Keratinocyte (primary cell): ENCODE data around the gene RFPL4AL1. TPM values are rescaled to one million over a fixed set of nuclear protein-coding genes. Genes with fewer than 3 reads are reported as not detected.
"Not testable (repeated sequence)": the region's sequence is repeated elsewhere in the genome, so short reads cannot be mapped to it uniquely, and the experiment has no call there.

Experiments used
- DNase-seq: peaks from one replicate; pipeline ENCODE4 v3.0.0-alpha.2; 2011; ENCODE audit warnings: low read depth, missing footprints, low spot score
- FAIRE-seq: peaks from 2 replicates; lab custom pipeline; 2011; peaks lifted over from hg19 to GRCh38; lab: Jason Lieb, UNC
- H2AFZ ChIP-seq: 2 replicates; pipeline ENCODE4 v1.6.0; 2012; ENCODE audit warnings: low read length, control low read depth, inconsistent platforms; ENCODE audit not compliant: control insufficient read depth
- H3K27ac ChIP-seq: 2 replicates; pipeline ENCODE4 v1.5.1; 2011; ENCODE audit warnings: low read length; ENCODE audit not compliant: control insufficient read depth, insufficient read depth
- H3K27me3 ChIP-seq: 3 replicates; pipeline ENCODE4 v1.6.0; 2011; ENCODE audit warnings: low read length; ENCODE audit not compliant: control insufficient read depth, insufficient read depth; ENCODE audit errors: extremely low read depth
- H3K36me3 ChIP-seq, 2 experiments: 2 replicates in 1 of 2; 3 replicates in 1 of 2; pipeline ENCODE4 v1.5.1; 2011; ENCODE audit warnings: low read length in 2 of 2, mild to moderate bottlenecking in 1 of 2; ENCODE audit not compliant: control insufficient read depth in 2 of 2, insufficient read depth in 2 of 2; ENCODE audit errors: extremely low read depth in 1 of 2
- H3K4me1 ChIP-seq: 3 replicates; pipeline ENCODE4 v1.5.1; 2011; ENCODE audit warnings: low read length; ENCODE audit not compliant: control insufficient read depth, insufficient read depth; ENCODE audit errors: extremely low read depth
- H3K4me2 ChIP-seq: 3 replicates; pipeline ENCODE4 v1.6.0; 2011; ENCODE audit warnings: low read depth, low read length; ENCODE audit not compliant: control insufficient read depth, insufficient read depth; ENCODE audit errors: extremely low read depth
- H3K4me3 ChIP-seq, 3 experiments: fragments of 200-600 bp in 1 of 3; sonication (generic) in 1 of 3; 2 replicates in 2 of 3; 3 replicates in 1 of 3; pipeline ENCODE4 v1.5.1; 2011 to 2016; ENCODE audit warnings: low read length in 3 of 3, mild to moderate bottlenecking in 3 of 3, control low read depth in 2 of 3, inconsistent platforms in 1 of 3, low read depth in 1 of 3, mixed read lengths in 1 of 3, mixed run types in 1 of 3, moderate library complexity in 1 of 3; ENCODE audit not compliant: control insufficient read depth in 2 of 3, insufficient read depth in 2 of 3; ENCODE audit errors: extremely low read depth in 1 of 3
- H3K79me2 ChIP-seq: 2 replicates; pipeline ENCODE4 v1.6.0; 2012; ENCODE audit warnings: low read length; ENCODE audit not compliant: control insufficient read depth, insufficient read depth
- H3K9ac ChIP-seq: 3 replicates; pipeline ENCODE4 v1.6.0; 2011; ENCODE audit warnings: low read length; ENCODE audit not compliant: control insufficient read depth, insufficient read depth; ENCODE audit errors: extremely low read depth
- H3K9me1 ChIP-seq: 3 replicates; pipeline ENCODE4 v1.6.0; 2011; ENCODE audit warnings: low read length; ENCODE audit not compliant: control insufficient read depth, insufficient read depth; ENCODE audit errors: extremely low read depth
- H3K9me3 ChIP-seq: 2 replicates; pipeline ENCODE4 v1.5.1; 2012; ENCODE audit warnings: low read depth, low read length; ENCODE audit not compliant: control insufficient read depth
- H4K20me1 ChIP-seq: 3 replicates; pipeline ENCODE4 v1.6.0; 2011; ENCODE audit warnings: low read length; ENCODE audit not compliant: control insufficient read depth, insufficient read depth; ENCODE audit errors: extremely low read depth
- EZH2 ChIP-seq: IDR thresholded peaks from one replicate; pipeline ENCODE4 v1.6.1; 2012; ENCODE audit warnings: inconsistent platforms, mild to moderate bottlenecking, low read length, moderate library complexity
- dilution Hi-C: fragments of 300-500 bp; cut with MboI; formaldehyde crosslinking; loops from one replicate; pipeline ENCODE4 v1.7.0; 2020; ENCODE audit warnings: low sequenced_read_pairs; ENCODE audit not compliant: extremely low pct_ligation_motif_present
- polyA plus RNA-seq, 5 experiments: library from polyadenylated mRNA; depleted of rRNA in 3 of 5; stranded (reverse) in 3 of 5; stranded (forward) in 1 of 5; unstranded in 1 of 5; fragments of >200 nt; gene quantifications; 1 replicate in 1 of 5; 2 replicates in 3 of 5; 3 replicates in 1 of 5; pipeline versions ENCODE4 v1.2.1 to v1.2.3, GENCODE V29; 2011 to 2012; ENCODE audit warnings: missing spikeins in 2 of 5, low read depth in 1 of 5, low replicate concordance in 1 of 5
- TF ChIP-seq, protein P1 (sequence below), 3 experiments: IDR thresholded peaks in 1 of 3; conservative IDR thresholded peaks in 1 of 3; optimal IDR thresholded peaks in 1 of 3; 2 replicates in 2 of 3; 3 replicates in 1 of 3; pipeline versions ENCODE3 to v1.5.1; 2011; ENCODE audit warnings: low read length in 3 of 3, mild to moderate bottlenecking in 3 of 3, moderate library complexity in 2 of 3, control low read depth in 1 of 3, inconsistent platforms in 1 of 3; ENCODE audit not compliant: insufficient read depth in 2 of 3; ENCODE audit errors: extremely low read depth in 1 of 3

RFPL4AL1 gene
- polyA plus RNA-seq, 1 donor (not counting 4 experiments of a cell fraction or from before 2014, with no cell fraction given): not detected

DNA sequence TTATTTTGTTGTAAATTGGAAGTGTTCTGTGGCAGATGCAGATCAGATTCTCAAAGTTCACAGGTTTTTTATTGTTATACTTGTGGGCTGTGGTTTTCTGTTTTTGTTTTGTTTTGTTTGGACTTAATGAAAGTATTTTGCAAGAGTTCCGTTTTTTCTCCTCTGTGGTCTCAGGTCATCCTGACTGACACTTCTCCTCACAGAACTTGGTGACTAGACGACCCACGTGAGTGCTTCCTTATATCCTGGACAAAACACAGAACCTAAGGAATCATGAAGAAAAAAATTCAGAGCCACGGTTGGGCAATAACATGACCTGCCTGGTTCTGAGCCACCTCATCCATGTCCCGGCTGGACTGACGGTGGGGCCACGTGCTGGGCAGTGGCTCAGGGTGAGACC lies 2.5 kb upstream of the RFPL4AL1 start:
- no peak for DNase-seq
- Histone ChIP-seq H3K36me3 (no peaks in the 10 kb centered on the region), H3K79me2 (no peaks in the 10 kb centered on the region), H3K4me3 (no peak overlapping the region), H3K27me3 (no peaks in the 10 kb centered on the region), H3K9me3 (peaks cover 2% of the 10 kb centered on the region), H3K9ac (no peak overlapping the region), H3K4me2 (no peak overlapping the region), H3K9me1 (no peaks in the 10 kb centered on the region), H4K20me1 (no peaks in the 10 kb centered on the region), H3K4me1 (no peaks in the 10 kb centered on the region), H2AFZ (no peak overlapping the region), H3K27ac (no peak overlapping the region)
- TF ChIP-seq, protein P1, sequence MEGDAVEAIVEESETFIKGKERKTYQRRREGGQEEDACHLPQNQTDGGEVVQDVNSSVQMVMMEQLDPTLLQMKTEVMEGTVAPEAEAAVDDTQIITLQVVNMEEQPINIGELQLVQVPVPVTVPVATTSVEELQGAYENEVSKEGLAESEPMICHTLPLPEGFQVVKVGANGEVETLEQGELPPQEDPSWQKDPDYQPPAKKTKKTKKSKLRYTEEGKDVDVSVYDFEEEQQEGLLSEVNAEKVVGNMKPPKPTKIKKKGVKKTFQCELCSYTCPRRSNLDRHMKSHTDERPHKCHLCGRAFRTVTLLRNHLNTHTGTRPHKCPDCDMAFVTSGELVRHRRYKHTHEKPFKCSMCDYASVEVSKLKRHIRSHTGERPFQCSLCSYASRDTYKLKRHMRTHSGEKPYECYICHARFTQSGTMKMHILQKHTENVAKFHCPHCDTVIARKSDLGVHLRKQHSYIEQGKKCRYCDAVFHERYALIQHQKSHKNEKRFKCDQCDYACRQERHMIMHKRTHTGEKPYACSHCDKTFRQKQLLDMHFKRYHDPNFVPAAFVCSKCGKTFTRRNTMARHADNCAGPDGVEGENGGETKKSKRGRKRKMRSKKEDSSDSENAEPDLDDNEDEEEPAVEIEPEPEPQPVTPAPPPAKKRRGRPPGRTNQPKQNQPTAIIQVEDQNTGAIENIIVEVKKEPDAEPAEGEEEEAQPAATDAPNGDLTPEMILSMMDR (optimal IDR thresholded peaks at IDR 0.05 in 1 of 3, IDR thresholded peaks at IDR 0.05 in 1 of 3, conservative IDR thresholded peaks at IDR 0.05 in 1 of 3; ENCODE audit: extremely low read depth in 1 of 3, insufficient read depth in 2 of 3, low read length in 3 of 3): no peak
- no peak for TF ChIP-seq EZH2
- dilution Hi-C loops: no loop called here
- no peak for FAIRE-seq

DNA sequence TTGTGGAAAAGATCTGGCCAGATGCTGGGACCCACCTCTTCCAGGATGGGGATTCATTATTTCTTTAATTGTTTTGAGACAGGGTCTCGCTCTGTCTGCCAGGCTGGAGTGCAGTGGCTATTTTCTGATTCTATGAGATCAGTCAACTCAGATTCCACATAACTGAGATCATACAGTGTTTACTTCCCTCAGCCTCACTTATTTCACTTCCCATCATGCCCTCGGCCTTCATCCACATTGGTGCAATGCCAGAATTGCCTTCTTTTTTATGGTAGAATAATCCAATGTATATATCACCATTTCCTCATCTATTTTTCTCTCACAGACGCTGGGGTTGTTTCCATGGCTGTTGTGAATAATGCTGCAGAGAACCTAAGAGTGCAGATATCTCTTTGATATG lies 714 bp downstream of the RFPL4AL1 start:
- H2AFZ ChIP-seq, H3K27me3 ChIP-seq, H3K36me3 ChIP-seq, H3K9ac ChIP-seq, H3K4me2 ChIP-seq, H3K79me2 ChIP-seq, DNase-seq, H3K9me3 ChIP-seq, H3K4me1 ChIP-seq, H4K20me1 ChIP-seq, FAIRE-seq, H3K27ac ChIP-seq, H3K4me3 ChIP-seq, H3K9me1 ChIP-seq, dilution Hi-C loops: not testable (repeated sequence)

DNA sequence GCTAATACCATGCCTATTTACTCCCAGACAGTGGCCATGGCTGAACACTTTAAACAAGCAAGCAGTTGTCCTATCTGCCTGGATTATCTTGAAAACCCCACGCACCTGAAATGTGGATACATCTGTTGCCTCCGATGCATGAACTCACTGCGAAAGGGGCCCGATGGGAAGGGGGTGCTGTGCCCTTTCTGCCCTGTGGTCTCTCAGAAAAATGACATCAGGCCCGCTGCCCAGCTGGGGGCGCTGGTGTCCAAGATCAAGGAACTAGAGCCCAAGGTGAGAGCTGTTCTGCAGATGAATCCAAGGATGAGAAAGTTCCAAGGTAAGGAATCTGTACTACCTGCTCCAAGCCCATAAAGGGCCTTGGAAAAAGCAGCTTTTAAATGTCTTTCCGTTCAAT lies 8.6 kb downstream of the RFPL4AL1 start:
- no peaks in the 10 kb centered on the region for H4K20me1 ChIP-seq
- H3K27ac ChIP-seq: no peak overlapping the region
- FAIRE-seq (no peak), DNase-seq (no peak)
- H3K79me2 ChIP-seq: no peaks in the 10 kb centered on the region
- H3K9ac ChIP-seq: no peak overlapping the region
- no peak overlapping the region for H3K4me3 ChIP-seq
- TF ChIP-seq EZH2: no peak
- TF ChIP-seq, protein P1 (optimal IDR thresholded peaks at IDR 0.05 in 1 of 3, IDR thresholded peaks at IDR 0.05 in 1 of 3, conservative IDR thresholded peaks at IDR 0.05 in 1 of 3; ENCODE audit: extremely low read depth in 1 of 3, insufficient read depth in 2 of 3, low read length in 3 of 3): no peak
- no peak overlapping the region for H3K4me2 ChIP-seq
- no peaks in the 10 kb centered on the region for H3K9me3 ChIP-seq
- H2AFZ ChIP-seq: no peak overlapping the region
- H3K36me3 ChIP-seq: no peaks in the 10 kb centered on the region
- H3K9me1 ChIP-seq: no peaks in the 10 kb centered on the region
- no peaks in the 10 kb centered on the region for H3K27me3 ChIP-seq
- dilution Hi-C loops: no loop called here
- no peaks in the 10 kb centered on the region for H3K4me1 ChIP-seq
